Small intestine (tissue), 7 donors: ENCODE measurements around the gene CAMTA1. TPM values are rescaled to one million over a fixed set of nuclear protein-coding genes. Genes with fewer than 3 reads are reported as not detected.

Experiments
- DNase-seq, 2 donors: peaks; one replicate each; pipeline versions ENCODE4 v3.0.0 to v3.0.0-alpha.2; 2013
- FAIRE-seq: peaks from 2 replicates; lab custom pipeline; 2012; peaks lifted over from hg19 to GRCh38; lab: Jason Lieb, UNC
- H3K27ac ChIP-seq, 3 donors: one replicate each; pipeline ENCODE4 v1.5.1; 2013; ENCODE audit warnings: low read length in 2 of 3, mild to moderate bottlenecking in 2 of 3, control low read depth in 1 of 3, inconsistent platforms in 1 of 3, low read depth in 1 of 3, moderate library complexity in 1 of 3
- H3K27me3 ChIP-seq, 3 donors: one replicate each; pipeline ENCODE4 v1.6.1; 2013; ENCODE audit warnings: low read length in 3 of 3, inconsistent platforms in 1 of 3; ENCODE audit not compliant: control insufficient read depth in 3 of 3, insufficient read depth in 3 of 3
- H3K36me3 ChIP-seq, 3 donors: one replicate each; pipeline ENCODE4 v1.6.1; 2013; ENCODE audit warnings: low read length in 3 of 3, inconsistent platforms in 1 of 3, low read depth in 1 of 3, mild to moderate bottlenecking in 1 of 3, moderate library complexity in 1 of 3; ENCODE audit not compliant: control insufficient read depth in 3 of 3, insufficient read depth in 2 of 3
- H3K4me1 ChIP-seq, 3 donors: one replicate each; pipeline ENCODE4 v1.6.1; 2013; ENCODE audit warnings: low read length in 2 of 3, inconsistent platforms in 1 of 3, low read depth in 1 of 3, mild to moderate bottlenecking in 1 of 3, moderate library complexity in 1 of 3; ENCODE audit not compliant: control insufficient read depth in 3 of 3, insufficient read depth in 2 of 3
- H3K4me3 ChIP-seq, 3 donors: one replicate each; pipeline ENCODE4 v1.5.1; 2013; ENCODE audit warnings: low read length in 3 of 3, control low read depth in 1 of 3, inconsistent platforms in 1 of 3, low read depth in 1 of 3, mild to moderate bottlenecking in 1 of 3, moderate library complexity in 1 of 3
- H3K9me3 ChIP-seq, 2 donors: one replicate each; pipeline ENCODE4 v1.6.1; 2013; ENCODE audit warnings: low read depth in 1 of 2, low read length in 1 of 2; ENCODE audit not compliant: control insufficient read depth in 2 of 2, insufficient read depth in 1 of 2
- WGBS, 3 donors: extraction: QIAGEN DNeasy Blood & Tissue Kit; methylation state at CpG; one replicate each; pipeline ENCODE4 v1.1.7; 2013; 5-methylcytosine and 5-hydroxymethylcytosine counted together
- polyA plus RNA-seq, 4 donors: library from polyadenylated mRNA; stranded (reverse) in 3 of 4; unstranded in 1 of 4; fragments of 200-250 nt in 3 of 4; fragments of 120-200 nt in 1 of 4; gene quantifications; one replicate each; pipeline versions ENCODE4 v1.2.1 to v1.2.3, GENCODE V29; 2013
- donor health status: healthy with polysubstance abuse.
- donor health status: control.
- donor health status: control.
- donor health status: Bipolar disorder and iron deficiency.
- donor health status: healthy.

Gene CAMTA1
- polyA plus RNA-seq, 4 donors = 57.6 to 177 (median 147) TPM

GRCh38 chr1:7566417-7567375 lies 781.4 kb downstream of the CAMTA1 start:
- no peaks in the 10 kb centered on the region for H3K4me1 ChIP-seq
- H3K27me3 ChIP-seq = no peaks in the 10 kb centered on the region
- no peak overlapping the region for H3K27ac ChIP-seq
- H3K36me3 ChIP-seq = no peaks in the 10 kb centered on the region
- no peak for DNase-seq
- FAIRE-seq = no peak
- WGBS, 3 donors = 83 to 90% (median 85%) methylated on average over 15 to 16 of the region's 16 CpGs
- no peaks in the 10 kb centered on the region for H3K9me3 ChIP-seq
- H3K4me3 ChIP-seq = no peak overlapping the region

- WGBS, 3 donors = 81 to 90% (median 89%) methylated on average over 3 of the region's 3 CpGs
- no peak overlapping the region for H3K27ac ChIP-seq
- no peak for FAIRE-seq
These were observed 782.1 kb downstream of the CAMTA1 start for GRCh38 chr1:7567376-7567775.

GRCh38 chr1:7568053-7568452 lies 782.8 kb downstream of the CAMTA1 start:
- DNase-seq (no peak), FAIRE-seq (no peak)
- no peak overlapping the region for H3K4me3 ChIP-seq
- 82 to 97% (median 85%) methylated on average over 4 of the region's 4 CpGs for WGBS, 3 donors
- H3K9me3 ChIP-seq = no peaks in the 10 kb centered on the region
- H3K27me3 ChIP-seq = no peaks in the 10 kb centered on the region
- peaks cover 0 to 1% (median 0%) of the 10 kb centered on the region in 3 donors for H3K4me1 ChIP-seq
- H3K27ac ChIP-seq = no peak overlapping the region
- no peaks in the 10 kb centered on the region for H3K36me3 ChIP-seq

More at GRCh38 chr1:7567376-7567775, 782.1 kb downstream of the CAMTA1 start:
- Histone ChIP-seq H3K27me3 (no peaks in the 10 kb centered on the region), H3K4me3 (no peak overlapping the region), H3K36me3 (no peaks in the 10 kb centered on the region), H3K9me3 (no peaks in the 10 kb centered on the region), H3K4me1 (no peaks in the 10 kb centered on the region)
- DNase-seq = no peak

GRCh38 chr1:7568901-7569524 lies 783.8 kb downstream of the CAMTA1 start:
- H3K4me1 ChIP-seq = peaks cover 0 to 6% (median 4%) of the 10 kb centered on the region in 3 donors
- FAIRE-seq = no peak
- H3K27ac ChIP-seq = no peak overlapping the region
- DNase-seq = no peak
- no peaks in the 10 kb centered on the region for H3K36me3 ChIP-seq
- no peaks in the 10 kb centered on the region for H3K27me3 ChIP-seq
- H3K9me3 ChIP-seq = no peaks in the 10 kb centered on the region
- H3K4me3 ChIP-seq = no peak overlapping the region
- 83 to 96% (median 90%) methylated on average over 2 of the region's 2 CpGs for WGBS, 3 donors

- FAIRE-seq (no peak), DNase-seq (peak in 1 of 2 donors; percentile 85)
- no peak overlapping the region for H3K4me3 ChIP-seq
- no peaks in the 10 kb centered on the region for H3K27me3 ChIP-seq
- H3K27ac ChIP-seq = peak overlapping the region in 2 of 3 donors; percentile 53 to 56
- peaks cover 0 to 6% (median 4%) of the 10 kb centered on the region in 3 donors for H3K4me1 ChIP-seq
- no peaks in the 10 kb centered on the region for H3K36me3 ChIP-seq
- WGBS, 3 donors = 3 to 52% (median 30%) methylated on average over 5 of the region's 5 CpGs
- no peaks in the 10 kb centered on the region for H3K9me3 ChIP-seq
These were observed 785.1 kb downstream of the CAMTA1 start for GRCh38 chr1:7570311-7570710.

- DNase-seq = peak in 1 of 2 donors; percentile 85
- Histone ChIP-seq H3K9me3 (no peaks in the 10 kb centered on the region), H3K27me3 (no peaks in the 10 kb centered on the region), H3K27ac (peak overlapping the region in 1 of 3 donors; percentile 52), H3K36me3 (no peaks in the 10 kb centered on the region), H3K4me3 (no peak overlapping the region), H3K4me1 (peaks cover 0 to 6% (median 4%) of the 10 kb centered on the region in 3 donors)
- no peak for FAIRE-seq
- 9 to 48% (median 20%) methylated on average over 5 of the region's 5 CpGs for WGBS, 3 donors
These were observed 787.4 kb downstream of the CAMTA1 start for GRCh38 chr1:7572654-7573152.

GRCh38 chr1:7573481-7573880 lies 788.2 kb downstream of the CAMTA1 start:
- WGBS, 3 donors = 81 to 88% (median 86%) methylated on average over 12 of the region's 12 CpGs
- Histone ChIP-seq H3K36me3 (no peaks in the 10 kb centered on the region), H3K4me1 (peaks cover 0 to 6% (median 4%) of the 10 kb centered on the region in 3 donors), H3K4me3 (no peak overlapping the region), H3K27ac (peak overlapping the region in 1 of 3 donors; percentile 52), H3K9me3 (no peaks in the 10 kb centered on the region), H3K27me3 (no peaks in the 10 kb centered on the region)
- FAIRE-seq (no peak), DNase-seq (no peak)
